MG63 (cell line): ENCODE measurements around the gene WSB2. TPM values are rescaled to one million over a fixed set of nuclear protein-coding genes. Genes with fewer than 3 reads are reported as not detected.

Experiments used
- DNase-seq: peaks from one replicate; pipeline ENCODE4 v3.0.0-alpha.2; 2020
- H3K27me3 ChIP-seq: fragments of 250-450 bp; sonication (Bioruptor Pico); 2 replicates; pipeline ENCODE4 v1.5.1; 2020; ENCODE audit warnings: mild to moderate bottlenecking, moderate library complexity
- H3K36me3 ChIP-seq: fragments of 250-450 bp; sonication (Bioruptor Pico); 2 replicates; pipeline ENCODE4 v1.5.1; 2020; ENCODE audit warnings: mild to moderate bottlenecking, moderate library complexity
- H3K4me3 ChIP-seq: fragments of 250-450 bp; sonication (Bioruptor Pico); 2 replicates; pipeline ENCODE4 v1.5.1; 2020; ENCODE audit warnings: mild to moderate bottlenecking, moderate library complexity
- H3K9me3 ChIP-seq: fragments of 250-450 bp; sonication (Bioruptor Pico); 2 replicates; pipeline ENCODE4 v1.5.1; 2020; ENCODE audit warnings: mild to moderate bottlenecking, moderate library complexity
- total RNA-seq: library from RNA; depleted of rRNA; stranded (reverse); fragments of >200 nt; shearing (Covaris generic); gene quantifications from 2 replicates; pipeline ENCODE4 v1.2.3, GENCODE V29; 2014; ENCODE audit warnings: low replicate concordance

The WSB2 gene
- total RNA-seq, 1 experiment from 2014 or later, result 158 TPM

DNA sequence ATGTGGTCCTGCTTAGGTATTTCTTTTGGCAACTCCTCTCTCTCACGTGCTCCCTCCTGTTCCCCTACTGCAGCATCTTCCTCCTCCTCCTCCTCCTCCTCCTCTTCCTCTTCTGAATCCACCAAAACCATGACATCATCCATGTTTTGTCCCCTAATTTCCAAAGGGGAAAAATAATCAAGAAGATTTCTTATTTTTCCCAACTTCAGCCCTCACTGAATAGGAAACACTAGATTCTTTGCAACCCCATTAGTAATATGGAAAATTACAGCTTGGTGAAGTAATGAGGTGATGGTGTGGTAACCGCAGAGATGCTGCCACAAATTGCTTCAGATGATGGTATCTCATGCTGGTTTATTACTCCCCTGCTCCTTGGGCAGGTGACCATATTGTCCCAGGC, 7.5 kb upstream of the WSB2 start:
- H3K4me3 ChIP-seq, result no peak overlapping the region

DNA sequence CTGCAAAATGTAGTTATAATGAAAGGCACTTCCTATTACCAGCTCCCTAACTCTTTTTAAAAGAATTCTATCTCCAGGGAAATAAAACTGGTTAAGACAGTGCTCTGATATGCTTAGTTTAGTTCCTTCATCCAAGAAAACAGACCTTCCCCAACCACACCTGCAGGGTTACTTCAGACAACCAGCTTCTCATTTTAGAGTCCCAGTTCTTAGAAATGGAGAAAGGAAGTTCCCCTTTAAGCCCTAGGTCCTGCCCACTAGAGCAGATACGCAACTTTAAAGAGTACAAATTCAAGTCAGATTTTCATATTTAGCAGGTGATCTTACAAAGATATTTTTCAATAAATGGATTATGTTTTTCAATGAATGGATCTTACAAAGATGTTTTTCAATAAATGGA, 4.4 kb upstream of the WSB2 start:
- Histone ChIP-seq H3K4me3 (no peak overlapping the region), H3K9me3 (no peaks in the 10 kb centered on the region), H3K27me3 (no peaks in the 10 kb centered on the region), H3K36me3 (no peaks in the 10 kb centered on the region)
- no peak for DNase-seq

More for the DNA sequence above, 7.5 kb upstream of the WSB2 start:
- Histone ChIP-seq H3K27me3 (no peaks in the 10 kb centered on the region), H3K9me3 (no peaks in the 10 kb centered on the region), H3K36me3 (no peaks in the 10 kb centered on the region)
- DNase-seq, result no peak

DNA sequence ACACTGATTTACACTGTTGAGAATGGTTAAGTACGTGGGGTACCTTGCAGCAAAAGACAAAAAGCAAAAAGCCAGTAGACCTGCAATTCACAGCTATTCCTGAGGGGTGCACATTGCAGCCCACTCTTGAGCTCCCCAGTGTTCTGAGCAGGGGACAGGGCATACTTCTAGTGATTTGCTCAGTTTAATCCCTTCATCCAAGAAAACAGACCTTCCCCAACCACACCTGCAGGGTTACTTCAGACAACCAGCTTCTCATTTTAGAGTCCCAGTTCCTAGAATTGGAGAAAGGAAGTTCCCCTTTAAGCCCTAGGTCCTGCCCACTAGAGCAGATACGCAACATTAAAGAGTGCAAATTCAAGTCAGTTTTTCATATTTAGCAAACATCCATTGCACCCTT, 3.6 kb upstream of the WSB2 start:
- Histone ChIP-seq H3K36me3 (no peaks in the 10 kb centered on the region), H3K4me3 (no peak overlapping the region), H3K27me3 (no peaks in the 10 kb centered on the region), H3K9me3 (no peaks in the 10 kb centered on the region)
- no peak for DNase-seq

DNA sequence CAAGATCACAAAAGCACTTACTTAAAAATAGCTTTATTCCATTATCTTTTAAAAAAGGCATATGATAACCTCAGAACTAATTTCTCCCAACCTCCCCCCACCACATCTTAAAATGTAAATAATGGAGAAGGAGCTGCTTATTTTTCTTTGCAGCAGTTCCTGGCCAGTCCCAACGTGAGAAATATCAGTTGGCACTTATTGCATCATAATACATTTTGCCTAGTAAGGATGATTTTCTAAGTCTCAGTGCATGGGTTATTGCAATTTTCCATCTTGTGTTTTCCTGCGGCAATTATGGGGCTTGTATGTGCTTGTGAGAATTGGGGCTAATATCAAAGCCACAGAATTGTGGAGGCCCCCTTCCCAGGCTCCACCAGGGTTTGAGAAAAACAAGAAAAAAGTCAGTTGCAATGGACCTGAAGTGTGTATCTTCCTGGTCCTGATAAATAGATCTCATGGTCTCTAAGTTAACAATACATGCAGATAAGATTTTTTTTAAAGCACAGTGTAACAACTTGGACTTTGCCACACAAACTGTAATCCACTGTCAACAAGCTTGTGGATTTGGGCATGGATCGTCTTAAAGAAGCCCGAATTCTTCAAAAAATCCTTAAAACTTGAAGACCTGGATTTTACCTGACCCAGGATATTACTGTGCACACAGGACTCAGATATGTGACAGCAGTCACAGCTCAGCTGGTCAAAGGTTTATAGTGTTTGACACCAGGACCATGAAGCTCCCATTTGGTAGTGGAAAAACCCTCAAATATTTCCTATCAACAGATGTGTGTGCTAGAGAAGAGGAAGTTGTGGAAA, 2.8 kb upstream of the WSB2 start:
- no peak for DNase-seq
- Histone ChIP-seq H3K9me3 (no peaks in the 10 kb centered on the region), H3K4me3 (no peak overlapping the region)

DNA sequence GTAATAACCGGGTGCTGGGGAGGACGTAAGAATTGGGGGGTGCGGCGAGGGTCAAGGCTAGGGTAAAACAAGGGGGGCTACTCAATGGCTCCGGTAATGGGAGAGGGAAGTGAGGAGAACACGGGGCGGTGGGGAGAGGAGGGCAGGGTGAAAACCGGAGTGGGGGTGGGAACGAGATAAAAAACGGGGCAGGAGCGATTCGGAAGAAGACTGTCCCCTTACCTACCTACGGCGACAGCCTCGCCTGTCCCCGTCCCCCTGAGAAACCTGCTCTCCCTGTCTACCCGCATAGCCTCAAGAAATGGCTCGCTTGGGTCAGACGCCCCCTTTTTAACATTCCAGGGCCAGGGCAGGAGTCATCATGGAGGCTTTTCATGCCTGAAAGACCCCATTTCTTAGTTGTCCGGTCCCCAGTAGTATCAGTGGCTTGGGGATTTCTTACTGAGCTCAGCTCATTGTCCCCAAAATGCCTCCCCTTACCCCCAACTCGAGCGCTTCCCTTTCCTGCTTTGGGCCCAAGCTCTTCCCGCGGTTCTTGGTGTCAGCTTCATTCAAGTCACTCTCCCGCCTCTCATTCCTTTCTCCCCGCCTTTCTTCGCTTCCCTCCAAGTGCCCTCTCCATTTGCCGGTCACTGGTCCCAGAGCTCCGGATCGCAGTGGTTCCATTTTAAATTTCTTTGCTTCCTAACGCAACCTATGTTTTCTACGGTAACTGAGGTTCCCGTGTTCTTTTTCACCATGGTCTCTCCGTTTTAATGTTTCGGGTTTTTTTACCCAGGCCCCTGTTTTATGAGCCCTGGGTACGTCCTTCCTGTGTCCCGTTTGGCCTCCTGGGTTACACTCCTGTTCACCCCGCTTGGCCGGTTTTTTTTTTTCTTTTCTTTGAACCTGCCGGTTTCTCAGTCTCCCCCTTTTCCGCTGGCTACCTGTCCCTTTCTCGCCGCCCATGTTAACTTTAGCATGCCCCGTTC, 1.2 kb upstream of the WSB2 start:
- H3K9me3 ChIP-seq, result no peaks in the 10 kb centered on the region
- DNase-seq, result peak; percentile 39
- no peaks in the 10 kb centered on the region for H3K27me3 ChIP-seq
- H3K4me3 ChIP-seq, result peak overlapping the region; percentile 78
- H3K36me3 ChIP-seq, result peaks cover 9% of the 10 kb centered on the region

More for the DNA sequence above, 2.8 kb upstream of the WSB2 start:
- Histone ChIP-seq H3K36me3 (peaks cover 2% of the 10 kb centered on the region), H3K27me3 (no peaks in the 10 kb centered on the region)

DNA sequence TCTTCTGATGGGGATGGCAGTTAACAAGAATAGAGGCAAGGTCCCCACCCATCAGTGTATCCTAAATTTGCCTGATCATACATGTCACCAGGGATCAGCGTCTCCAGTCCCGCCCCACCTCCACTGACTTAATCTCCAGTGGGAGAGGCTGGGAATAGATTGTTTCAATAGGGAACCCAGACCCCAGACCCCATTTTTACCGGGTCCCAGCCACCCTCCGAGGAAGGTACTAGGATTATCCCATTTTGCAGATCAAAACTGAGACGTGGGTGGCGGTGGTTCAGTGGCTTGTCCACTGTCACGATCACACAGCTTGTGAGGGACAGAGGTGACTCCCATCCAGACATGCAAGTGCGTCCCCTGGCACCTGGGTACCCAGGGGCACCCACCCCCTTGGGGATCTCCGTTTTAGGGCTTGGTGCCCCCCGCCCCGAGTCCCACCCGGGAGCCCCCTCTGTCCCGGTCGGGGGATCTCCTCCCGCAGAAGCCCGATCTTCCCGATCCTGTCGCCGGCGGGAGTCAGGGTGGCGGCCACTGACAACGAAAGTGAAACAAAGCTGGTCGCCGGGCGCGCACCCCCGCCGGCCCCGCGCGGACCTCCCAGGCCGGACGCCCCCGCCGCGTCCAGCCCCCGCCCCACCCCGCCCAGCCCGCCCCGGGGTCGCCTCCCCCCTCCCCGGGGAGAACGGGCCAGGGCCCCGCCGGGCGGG, 523 bp downstream of the WSB2 start:
- no peaks in the 10 kb centered on the region for H3K9me3 ChIP-seq
- no peaks in the 10 kb centered on the region for H3K27me3 ChIP-seq
- peaks cover 9% of the 10 kb centered on the region for H3K36me3 ChIP-seq
- H3K4me3 ChIP-seq, result peak overlapping the region; percentile 82
- no peak for DNase-seq

DNA sequence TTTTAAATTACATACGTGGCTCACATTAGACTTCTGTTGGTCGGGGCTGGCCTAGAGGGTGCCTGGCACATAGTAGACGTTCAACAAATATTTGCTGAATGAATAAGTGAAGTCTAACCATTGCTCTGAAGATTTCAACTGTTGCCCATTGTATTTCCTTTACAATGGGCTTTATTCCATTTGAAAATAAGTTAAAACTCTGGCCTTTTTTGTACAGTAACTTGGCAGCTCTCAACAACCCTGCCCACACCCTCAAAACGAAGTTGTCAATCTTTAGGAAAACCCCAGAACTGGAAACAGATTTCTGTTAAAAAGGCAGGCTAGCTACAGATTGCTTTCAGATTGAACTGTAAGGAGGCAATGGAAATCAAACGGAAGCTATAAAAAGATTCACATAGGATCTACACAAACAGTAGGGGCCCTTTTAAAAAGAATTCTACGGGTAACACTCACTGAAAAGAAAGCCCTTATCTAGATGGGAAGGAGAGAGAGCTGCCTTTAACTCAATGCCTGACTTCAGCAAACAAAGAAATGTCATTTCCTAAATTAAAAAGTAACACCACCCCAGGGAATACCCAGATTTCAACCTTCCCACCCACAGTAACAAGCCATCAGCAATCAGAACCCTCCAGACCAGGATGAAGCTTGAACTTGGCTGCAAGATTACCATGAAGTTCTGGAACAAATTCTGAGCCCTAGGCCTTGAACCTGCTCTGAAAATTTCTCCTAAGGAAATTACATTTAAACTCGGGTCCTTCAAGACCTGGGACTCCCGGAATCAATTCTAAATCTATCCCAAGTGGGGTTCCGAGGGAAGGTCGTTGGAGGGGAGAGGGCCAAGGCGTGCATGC, 1.4 kb downstream of the WSB2 start:
- Histone ChIP-seq H3K27me3 (no peaks in the 10 kb centered on the region), H3K4me3 (peak overlapping the region; percentile 82), H3K36me3 (peaks cover 12% of the 10 kb centered on the region), H3K9me3 (no peaks in the 10 kb centered on the region)
- DNase-seq, result peak; percentile 67

DNA sequence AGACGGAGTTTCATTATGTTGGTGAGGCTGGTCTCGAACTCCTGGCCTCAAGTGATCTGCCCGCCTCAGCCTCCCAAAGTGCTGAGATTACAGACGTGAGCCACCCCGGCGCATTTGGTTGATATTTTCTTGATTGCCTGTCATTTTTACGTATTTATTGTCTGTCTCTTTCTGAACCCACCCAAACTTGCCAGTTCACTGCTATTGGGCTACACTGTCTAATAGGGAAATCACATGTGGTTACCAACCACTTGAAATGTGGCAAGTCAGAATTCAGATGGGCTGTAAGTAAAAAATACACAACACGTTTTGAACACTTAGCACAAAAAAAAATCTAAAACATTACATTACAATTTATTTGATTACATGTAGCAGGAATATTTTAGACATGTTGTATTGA, 2.1 kb downstream of the WSB2 start:
- H3K4me3 ChIP-seq, result peak overlapping the region; percentile 82

DNA sequence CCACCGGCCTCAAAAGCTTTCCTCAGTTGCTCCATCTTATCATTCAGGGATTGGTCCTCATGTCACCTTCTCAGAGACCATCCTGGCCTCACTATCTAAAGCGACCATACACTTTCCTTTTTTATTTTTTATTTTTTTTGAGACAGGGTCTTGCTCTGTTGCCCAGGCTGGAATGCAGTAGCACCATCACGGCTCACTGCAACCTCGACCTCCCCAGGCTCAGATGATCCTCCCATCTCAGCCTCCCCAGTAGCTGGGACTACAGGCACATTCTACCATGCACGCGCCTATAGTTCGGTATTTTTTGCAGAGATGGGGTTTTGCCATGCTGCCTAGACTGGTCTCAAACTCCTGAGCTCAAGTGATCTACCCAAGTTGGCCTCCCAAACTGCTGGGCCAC, 2.8 kb downstream of the WSB2 start:
- no peak for DNase-seq
- Histone ChIP-seq H3K27me3 (no peaks in the 10 kb centered on the region), H3K36me3 (peaks cover 15% of the 10 kb centered on the region)

More for the DNA sequence above, 2.1 kb downstream of the WSB2 start:
- Histone ChIP-seq H3K36me3 (peaks cover 12% of the 10 kb centered on the region), H3K9me3 (no peaks in the 10 kb centered on the region), H3K27me3 (no peaks in the 10 kb centered on the region)
- no peak for DNase-seq

DNA sequence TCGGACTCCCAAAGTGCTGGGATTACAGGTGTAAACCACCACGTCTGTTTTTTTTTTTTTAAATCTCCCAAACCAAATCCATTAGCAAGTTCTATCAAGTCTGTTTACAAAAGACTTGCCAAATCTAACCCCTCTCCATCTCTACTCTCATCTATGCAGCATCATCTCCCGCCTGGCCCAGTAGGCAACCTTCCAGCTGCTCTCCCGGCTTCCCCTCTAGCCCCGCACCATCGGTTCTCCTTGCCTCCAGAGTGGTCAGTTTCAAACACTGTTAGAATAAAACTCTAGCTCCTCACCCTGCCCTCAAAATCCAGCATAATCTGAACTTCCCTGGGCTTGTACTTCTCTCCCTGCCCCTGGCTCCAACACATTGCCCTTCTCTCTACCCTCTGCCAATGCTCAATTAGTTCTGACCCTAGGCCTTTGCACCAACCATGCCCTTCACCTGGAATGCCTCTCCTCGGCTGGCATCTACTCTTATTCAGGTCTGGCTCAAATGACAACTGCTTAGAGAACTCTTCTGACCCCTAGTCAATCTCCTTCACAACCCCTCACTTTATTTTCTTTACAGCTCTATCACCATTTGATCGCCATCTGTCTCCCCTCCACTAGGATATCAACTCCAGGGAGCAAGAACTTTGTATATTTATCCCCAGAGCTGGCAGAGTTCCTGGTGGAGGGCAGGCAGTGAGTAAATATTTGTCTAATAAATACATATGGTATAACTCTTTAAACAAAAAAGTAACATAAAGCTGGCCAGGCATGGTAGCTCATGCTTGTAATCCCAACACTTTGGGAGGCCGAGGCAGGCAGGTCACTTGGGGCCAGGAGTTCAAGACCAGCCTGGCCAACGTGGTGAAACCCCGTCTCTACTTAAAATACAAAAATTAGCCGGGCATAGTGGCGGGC, 4.9 kb downstream of the WSB2 start:
- Histone ChIP-seq H3K4me3 (no peak overlapping the region), H3K9me3 (no peaks in the 10 kb centered on the region), H3K36me3 (peaks cover 26% of the 10 kb centered on the region), H3K27me3 (no peaks in the 10 kb centered on the region)
- DNase-seq, result peak; percentile 70

More for the DNA sequence above, 2.8 kb downstream of the WSB2 start:
- H3K4me3 ChIP-seq, result no peak overlapping the region
- H3K9me3 ChIP-seq, result no peaks in the 10 kb centered on the region

DNA sequence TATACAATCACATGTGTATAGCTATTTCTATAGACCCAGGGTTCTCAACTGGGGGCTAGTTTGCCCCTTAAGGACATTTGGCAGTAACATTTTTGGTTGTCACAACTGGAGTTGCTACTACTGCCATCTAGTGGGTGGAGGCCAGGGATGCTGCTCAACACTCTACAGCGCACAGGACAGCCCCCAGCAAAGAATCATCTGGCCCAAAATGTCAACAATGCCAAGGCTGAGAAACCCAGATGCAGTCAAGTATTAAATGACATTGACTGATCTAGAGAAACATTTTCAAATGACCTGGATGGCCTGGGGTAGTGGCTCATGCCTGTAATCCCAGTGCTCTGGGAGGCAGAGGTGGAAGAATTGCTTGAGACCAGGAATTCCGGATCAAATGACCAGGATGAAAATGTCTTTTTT, 5.8 kb downstream of the WSB2 start:
- Histone ChIP-seq H3K4me3 (no peak overlapping the region), H3K9me3 (no peaks in the 10 kb centered on the region), H3K36me3 (peaks cover 36% of the 10 kb centered on the region), H3K27me3 (no peaks in the 10 kb centered on the region)
- peak; percentile 55 for DNase-seq

DNA sequence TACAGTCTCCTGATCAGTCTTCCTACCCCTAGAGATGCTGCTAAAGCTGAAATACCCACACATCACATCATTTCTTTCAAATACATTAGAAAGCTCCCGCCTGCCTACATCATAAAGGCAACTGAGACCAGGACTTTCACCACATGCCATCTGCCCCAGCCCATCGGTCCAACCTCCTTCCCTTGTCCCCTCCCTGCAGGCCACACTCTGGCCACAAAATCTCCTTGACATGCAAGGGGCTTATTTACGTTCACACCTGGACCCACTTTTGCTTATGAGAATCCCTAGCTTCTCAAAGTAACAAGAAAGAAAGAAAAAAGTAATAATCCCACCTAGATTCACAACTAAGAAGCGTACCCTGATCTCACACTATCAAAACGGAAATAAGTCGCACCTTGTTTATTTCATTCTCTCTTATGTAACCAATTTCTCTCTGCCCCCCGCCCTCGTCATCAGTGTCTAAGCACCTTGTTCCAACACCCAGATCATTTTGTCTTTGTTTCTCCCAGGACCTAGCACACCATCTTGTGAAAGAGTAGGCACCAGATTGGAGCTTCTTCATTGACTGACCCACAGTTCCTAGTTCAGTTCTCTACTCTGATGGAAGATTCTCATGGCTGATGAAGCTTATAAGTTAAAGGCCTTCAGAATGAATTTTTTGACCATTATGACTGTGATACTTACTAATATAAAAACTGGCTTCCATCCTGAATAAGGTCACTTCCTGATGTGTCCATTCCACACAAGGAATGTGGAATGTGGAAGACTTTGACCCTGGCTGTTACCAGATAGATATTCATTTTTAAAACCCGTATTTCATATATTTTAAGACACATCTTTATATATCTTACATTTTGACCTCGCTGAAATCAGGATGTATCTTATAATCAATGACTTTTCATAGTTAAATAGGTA, 7.7 kb downstream of the WSB2 start:
- H3K4me3 ChIP-seq, result no peak overlapping the region
- peaks cover 46% of the 10 kb centered on the region for H3K36me3 ChIP-seq
- no peak for DNase-seq
- no peaks in the 10 kb centered on the region for H3K27me3 ChIP-seq
- H3K9me3 ChIP-seq, result no peaks in the 10 kb centered on the region

DNA sequence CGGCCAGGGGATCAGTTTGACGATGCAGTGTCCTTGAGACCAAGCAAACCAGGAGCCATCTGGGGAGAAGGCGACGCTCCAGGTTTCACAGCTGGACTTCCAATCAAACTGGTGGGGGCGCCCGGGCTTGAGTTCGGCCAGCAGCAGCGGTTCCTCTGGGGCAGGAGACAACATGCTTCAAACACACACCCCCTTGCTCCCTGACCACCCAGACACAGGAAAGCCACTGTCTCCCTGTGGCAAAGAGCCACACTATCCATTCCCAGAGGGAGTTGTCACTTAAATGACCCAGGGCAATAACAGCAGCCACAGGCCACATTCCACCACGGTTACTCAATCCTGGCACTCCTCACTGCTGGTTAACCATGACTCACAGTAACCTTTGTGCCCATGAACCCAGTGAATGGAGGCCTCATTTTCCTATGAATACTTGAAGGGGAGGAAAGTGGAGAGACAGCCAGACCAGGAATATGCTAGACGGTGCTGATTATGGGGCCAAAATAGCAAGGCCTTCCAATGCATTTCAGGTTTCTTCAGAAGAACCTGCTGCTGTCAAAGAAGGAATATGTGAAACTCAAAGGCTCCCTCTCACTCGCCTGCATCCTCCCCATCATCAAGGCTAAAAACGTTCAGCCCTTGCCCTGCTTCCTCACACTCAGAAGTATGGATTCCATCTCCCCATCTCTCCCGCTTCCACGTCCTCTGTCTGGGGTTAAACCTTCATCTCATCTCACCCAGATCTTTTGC, 8.5 kb downstream of the WSB2 start:
- H3K27me3 ChIP-seq, result no peaks in the 10 kb centered on the region
- peak; percentile 93 for DNase-seq
- H3K4me3 ChIP-seq, result 0 out of 2 replicates have a peak overlapping the region, but pooled peaks have one; percentile 13
- no peaks in the 10 kb centered on the region for H3K9me3 ChIP-seq
- H3K36me3 ChIP-seq, result peaks cover 50% of the 10 kb centered on the region
